Measurements from ENCODE around the gene MRAS.
"Not testable (repeated sequence)": the region's sequence is repeated elsewhere in the genome, so short reads cannot be mapped to it uniquely, and the experiment has no call there.

Gene MRAS

DNA sequence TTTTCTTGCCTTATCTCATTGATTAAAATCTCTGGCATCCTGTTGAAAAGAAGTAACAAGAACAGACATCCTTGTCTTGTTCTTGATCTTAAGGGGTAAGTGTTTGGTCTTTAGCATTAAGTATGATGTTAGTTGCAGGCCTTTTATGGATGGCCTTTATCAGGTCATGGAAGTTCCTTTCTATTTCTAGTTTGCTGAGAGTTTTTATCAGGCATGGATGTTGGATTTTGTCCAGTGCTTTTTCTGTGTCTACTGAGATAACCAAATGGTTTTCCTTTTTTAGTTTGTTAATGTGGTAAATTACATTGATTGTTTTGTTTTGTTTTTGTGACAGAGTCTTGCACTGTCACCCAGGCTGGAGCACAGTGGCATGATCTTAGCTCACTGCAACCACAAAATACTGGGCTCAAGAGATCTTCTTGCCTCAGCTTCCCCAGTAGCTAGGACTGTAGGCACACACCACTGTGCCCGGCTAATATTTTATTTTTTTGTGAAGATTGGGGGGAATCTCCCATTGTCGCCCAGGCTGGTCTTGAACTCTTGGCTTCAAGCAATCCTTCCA, 26.3 kb downstream of the MRAS start:
- Histone ChIP-seq H3K27me3 (ENCODE audit: control insufficient read depth, low read length) (peaks cover 65% of the 10 kb centered on the region), H3K4me2 (ENCODE audit: low read length) (no peak overlapping the region), H3K79me2 (ENCODE audit: control insufficient read depth, low read length) (no peaks in the 10 kb centered on the region), H3K27ac (ENCODE audit: low read depth, low read length) (no peak overlapping the region), H4K20me1 (ENCODE audit: control insufficient read depth, insufficient read depth, low read depth, low read length) (peaks cover under 1% of the 10 kb centered on the region; the same call in 1 of the 2 replicates), H3K9me2 (replicated peaks; ENCODE audit: control insufficient read depth, low read length) (no peaks in the 10 kb centered on the region), H3K4me3 (ENCODE audit: low read length) (no peak overlapping the region), H3F3A (ENCODE audit: control insufficient read depth, insufficient read depth) (peaks cover 4% of the 10 kb centered on the region; the same call in 1 of the 2 replicates), H3K36me3 (ENCODE audit: control insufficient read depth, low read length) (no peaks in the 10 kb centered on the region), H3K9me3 (ENCODE audit: control insufficient read depth, insufficient read depth, low read length) (peaks cover 6% of the 10 kb centered on the region), H3K4me1 (ENCODE audit: control insufficient read depth, low read length) (peaks cover 22% of the 10 kb centered on the region)
- TF ChIP-seq, protein P1, sequence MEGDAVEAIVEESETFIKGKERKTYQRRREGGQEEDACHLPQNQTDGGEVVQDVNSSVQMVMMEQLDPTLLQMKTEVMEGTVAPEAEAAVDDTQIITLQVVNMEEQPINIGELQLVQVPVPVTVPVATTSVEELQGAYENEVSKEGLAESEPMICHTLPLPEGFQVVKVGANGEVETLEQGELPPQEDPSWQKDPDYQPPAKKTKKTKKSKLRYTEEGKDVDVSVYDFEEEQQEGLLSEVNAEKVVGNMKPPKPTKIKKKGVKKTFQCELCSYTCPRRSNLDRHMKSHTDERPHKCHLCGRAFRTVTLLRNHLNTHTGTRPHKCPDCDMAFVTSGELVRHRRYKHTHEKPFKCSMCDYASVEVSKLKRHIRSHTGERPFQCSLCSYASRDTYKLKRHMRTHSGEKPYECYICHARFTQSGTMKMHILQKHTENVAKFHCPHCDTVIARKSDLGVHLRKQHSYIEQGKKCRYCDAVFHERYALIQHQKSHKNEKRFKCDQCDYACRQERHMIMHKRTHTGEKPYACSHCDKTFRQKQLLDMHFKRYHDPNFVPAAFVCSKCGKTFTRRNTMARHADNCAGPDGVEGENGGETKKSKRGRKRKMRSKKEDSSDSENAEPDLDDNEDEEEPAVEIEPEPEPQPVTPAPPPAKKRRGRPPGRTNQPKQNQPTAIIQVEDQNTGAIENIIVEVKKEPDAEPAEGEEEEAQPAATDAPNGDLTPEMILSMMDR (IDR thresholded peaks at IDR 0.05; ENCODE audit: low read depth, low read length, poor library complexity, severe bottlenecking) = no peak
- no peak for TF ChIP-seq EZH2phosphoT487 (IDR thresholded peaks at IDR 0.05; ENCODE audit: borderline replicate concordance, low read length)

DNA sequence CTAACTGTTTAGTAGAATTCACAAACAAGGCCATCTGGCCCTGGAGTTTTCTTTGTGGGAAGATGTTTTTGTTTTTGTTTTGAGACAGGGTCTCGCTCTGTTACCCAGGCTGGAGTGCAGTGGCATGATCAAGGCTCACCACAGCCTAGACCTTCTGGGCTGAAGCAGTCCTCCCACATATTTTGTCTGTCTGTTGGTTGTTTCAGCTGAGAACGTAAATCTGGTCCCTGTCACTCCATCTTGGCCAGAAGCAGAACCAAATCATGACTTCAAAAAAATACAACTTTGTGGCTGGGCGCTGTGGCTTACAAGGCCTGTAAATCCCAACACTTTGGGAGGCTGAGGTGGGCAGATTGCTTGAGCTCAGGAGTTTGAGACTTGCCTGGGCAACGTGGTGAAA, 27.1 kb downstream of the MRAS start:
- no peaks in the 10 kb centered on the region for H3K9me2 ChIP-seq (replicated peaks; ENCODE audit: control insufficient read depth, low read length)
- H3K4me3 ChIP-seq (ENCODE audit: low read length) = no peak overlapping the region
- no peak overlapping the region for H3K27ac ChIP-seq (ENCODE audit: low read depth, low read length)
- H4K20me1 ChIP-seq (ENCODE audit: control insufficient read depth, insufficient read depth, low read depth, low read length) = no peaks in the 10 kb centered on the region
- peaks cover 4% of the 10 kb centered on the region; the same call in 1 of the 2 replicates for H3K9me3 ChIP-seq (ENCODE audit: control insufficient read depth, insufficient read depth, low read length)
- H3K36me3 ChIP-seq (ENCODE audit: control insufficient read depth, low read length) = no peaks in the 10 kb centered on the region
- no peaks in the 10 kb centered on the region for H3K79me2 ChIP-seq (ENCODE audit: control insufficient read depth, low read length)
- H3K4me1 ChIP-seq (ENCODE audit: control insufficient read depth, low read length) = peaks cover 20% of the 10 kb centered on the region
- no peak overlapping the region for H3K4me2 ChIP-seq (ENCODE audit: low read length)
- peaks cover 4% of the 10 kb centered on the region; the same call in 1 of the 2 replicates for H3F3A ChIP-seq (ENCODE audit: control insufficient read depth, insufficient read depth)
- peaks cover 57% of the 10 kb centered on the region for H3K27me3 ChIP-seq (ENCODE audit: control insufficient read depth, low read length)
- no peak for TF ChIP-seq EZH2phosphoT487 (IDR thresholded peaks at IDR 0.05; ENCODE audit: borderline replicate concordance, low read length)
- TF ChIP-seq, protein P1 (IDR thresholded peaks at IDR 0.05; ENCODE audit: low read depth, low read length, poor library complexity, severe bottlenecking) = no peak

DNA sequence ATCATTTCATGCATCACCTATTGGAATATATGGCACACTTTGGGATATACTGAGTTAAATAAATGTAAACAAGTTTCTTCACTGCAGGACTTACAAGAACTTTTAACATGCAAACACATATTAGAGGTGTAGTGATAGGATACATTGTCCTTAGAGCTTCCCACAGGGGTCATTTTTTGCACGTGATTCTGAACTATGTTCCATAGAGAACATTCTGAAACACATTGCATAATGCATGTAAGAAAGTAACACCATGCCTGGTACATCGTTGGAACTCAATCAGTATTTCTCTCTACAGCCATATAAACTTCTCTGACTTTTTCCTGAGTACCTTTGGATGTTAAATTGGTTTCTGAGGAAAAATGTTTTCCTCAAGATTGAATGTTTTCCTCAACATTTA, 28.3 kb downstream of the MRAS start:
- H3F3A ChIP-seq (ENCODE audit: control insufficient read depth, insufficient read depth) = no peaks in the 10 kb centered on the region
- H3K79me2 ChIP-seq (ENCODE audit: control insufficient read depth, low read length) = no peaks in the 10 kb centered on the region
- H3K27ac ChIP-seq (ENCODE audit: low read depth, low read length) = no peak overlapping the region
- H3K4me1 ChIP-seq (ENCODE audit: control insufficient read depth, low read length) = peaks cover 8% of the 10 kb centered on the region
- H4K20me1 ChIP-seq (ENCODE audit: control insufficient read depth, insufficient read depth, low read depth, low read length) = no peaks in the 10 kb centered on the region
- no peak overlapping the region for H3K4me3 ChIP-seq (ENCODE audit: low read length)
- TF ChIP-seq, protein P1 (IDR thresholded peaks at IDR 0.05; ENCODE audit: low read depth, low read length, poor library complexity, severe bottlenecking) = no peak
- no peak for TF ChIP-seq EZH2phosphoT487 (IDR thresholded peaks at IDR 0.05; ENCODE audit: borderline replicate concordance, low read length)
- no peaks in the 10 kb centered on the region for H3K9me3 ChIP-seq (ENCODE audit: control insufficient read depth, insufficient read depth, low read length)
- H3K36me3 ChIP-seq (ENCODE audit: control insufficient read depth, low read length) = no peaks in the 10 kb centered on the region
- H3K4me2 ChIP-seq (ENCODE audit: low read length) = no peak overlapping the region
- peaks cover 50% of the 10 kb centered on the region for H3K27me3 ChIP-seq (ENCODE audit: control insufficient read depth, low read length)
- no peaks in the 10 kb centered on the region for H3K9me2 ChIP-seq (replicated peaks; ENCODE audit: control insufficient read depth, low read length)

DNA sequence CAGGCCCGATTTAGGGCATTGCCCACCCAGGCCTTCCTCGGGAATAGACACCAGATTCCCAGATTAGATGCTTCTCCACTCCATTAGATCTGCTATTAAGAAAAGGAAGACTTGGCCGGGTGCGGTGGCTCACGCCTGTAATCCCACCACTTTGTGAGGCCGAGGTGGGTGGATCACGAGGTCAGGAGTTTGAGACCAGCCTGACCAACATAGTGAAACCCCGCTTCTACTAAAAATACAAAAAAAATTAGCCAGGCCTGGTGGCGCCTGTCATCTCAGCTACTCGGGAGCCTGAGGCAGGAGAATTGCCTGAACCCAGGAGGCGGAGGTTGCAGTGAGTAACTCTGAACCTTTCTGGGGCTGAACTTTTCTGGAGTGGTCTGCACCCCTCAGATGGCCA, 28.8 kb downstream of the MRAS start:
- not testable (repeated sequence) for H3K79me2 ChIP-seq (ENCODE audit: control insufficient read depth, low read length); H3K36me3 ChIP-seq (ENCODE audit: control insufficient read depth, low read length); H3K4me3 ChIP-seq (ENCODE audit: low read length); H3K9me3 ChIP-seq (ENCODE audit: control insufficient read depth, insufficient read depth, low read length); H3K27ac ChIP-seq (ENCODE audit: low read depth, low read length); H3K4me1 ChIP-seq (ENCODE audit: control insufficient read depth, low read length); H3K9me2 ChIP-seq (replicated peaks; ENCODE audit: control insufficient read depth, low read length); H3K4me2 ChIP-seq (ENCODE audit: low read length); H3F3A ChIP-seq (ENCODE audit: control insufficient read depth, insufficient read depth); H4K20me1 ChIP-seq (ENCODE audit: control insufficient read depth, insufficient read depth, low read depth, low read length)
- H3K27me3 ChIP-seq (ENCODE audit: control insufficient read depth, low read length) = peaks cover 44% of the 10 kb centered on the region
